GM19467 (cell line): ENCODE data around the gene OR6C70.

Experiments used
- ATAC-seq: cut with Tn5 transposase; IDR thresholded peaks from one replicate; pipeline ENCODE4 v1.9.1; 2021; ENCODE audit warnings: mild to moderate bottlenecking, moderate library complexity; ENCODE audit not compliant: unreplicated experiment

The OR6C70 gene

GRCh38 chr12:55420307-55420962, 49.5 kb downstream of the OR6C70 start:
- ATAC-seq, result no peak
